ENCODE data around the gene CYBC1.

The CYBC1 gene

GRCh38 chr17:82407255-82407654 is 43.3 kb downstream of the CYBC1 start:
- peaks cover 7% of the 10 kb centered on the region; the same call in 1 of the 2 replicates for H4K20me1 ChIP-seq (ENCODE audit: insufficient read depth, low read length)
- peaks cover 26% of the 10 kb centered on the region for H3K36me3 ChIP-seq (ENCODE audit: insufficient read depth, low read length)
- H3K4me3 ChIP-seq (ENCODE audit: low read depth in 1 of 2, low read length in 2 of 2) = no peak overlapping the region
- H3K9ac ChIP-seq (ENCODE audit: low read depth, low read length) = no peak overlapping the region
- H3K9me3 ChIP-seq (ENCODE audit: insufficient read depth, low read length, severe bottlenecking) = no peaks in the 10 kb centered on the region
- TF ChIP-seq CTCF (IDR thresholded peaks at IDR 0.05; ENCODE audit: borderline replicate concordance, extremely low read depth, low read length, poor library complexity, severe bottlenecking) (no peak), EZH2 (IDR thresholded peaks at IDR 0.05; ENCODE audit: borderline replicate concordance, low read depth, low read length, severe bottlenecking) (no peak)
- H3K4me2 ChIP-seq (ENCODE audit: insufficient read depth, low read length) = no peak overlapping the region
- H3K27ac ChIP-seq (ENCODE audit: low read length) = 0 out of 2 replicates have a peak overlapping the region, but pooled peaks have one; percentile 3
- H3K4me1 ChIP-seq (ENCODE audit: insufficient read depth, low read length) = no peaks in the 10 kb centered on the region
- H3K27me3 ChIP-seq (ENCODE audit: insufficient read depth, low read length, poor library complexity) = no peaks in the 10 kb centered on the region
- peaks cover 8% of the 10 kb centered on the region; the same call in 1 of the 2 replicates for H3K79me2 ChIP-seq (ENCODE audit: insufficient read depth, low read length)
- no peak overlapping the region for H2AFZ ChIP-seq (ENCODE audit: low read depth, low read length)
- ATAC-seq (ENCODE audit: insufficient read depth, low read depth) = no peak
- DNase-seq = no peak

DNA sequence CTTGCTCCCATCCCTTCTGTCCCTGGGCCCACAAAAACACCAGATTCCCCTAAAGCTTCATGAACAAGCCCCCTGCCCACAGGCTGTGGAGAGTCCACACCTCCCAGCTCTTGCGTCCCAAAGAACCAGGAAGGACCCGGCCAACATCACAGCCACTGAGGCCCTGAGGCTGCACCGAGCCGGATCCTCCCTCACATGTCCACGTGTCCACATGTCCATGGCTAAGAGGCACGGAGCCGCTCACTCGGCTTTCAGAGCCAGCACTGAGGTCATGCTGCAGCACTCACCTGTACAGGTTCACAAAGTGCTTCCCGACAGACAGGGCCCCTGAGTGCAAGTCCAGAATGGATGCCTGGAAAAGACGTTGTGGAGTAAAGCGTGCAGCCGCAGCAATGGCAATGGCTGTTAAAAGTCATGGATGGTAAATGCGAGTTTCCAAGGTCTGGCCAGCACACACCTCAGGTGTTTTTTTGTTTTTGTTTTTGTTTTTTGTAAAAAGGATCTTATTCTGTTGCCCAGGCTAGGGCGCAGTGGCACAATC is 44.4 kb downstream of the CYBC1 start:
- Histone ChIP-seq H3K36me3 (ENCODE audit: insufficient read depth, low read length) (peaks cover 30% of the 10 kb centered on the region), H3K9ac (ENCODE audit: low read depth, low read length) (no peak overlapping the region), H3K9me3 (ENCODE audit: insufficient read depth, low read length, severe bottlenecking) (no peaks in the 10 kb centered on the region), H3K27me3 (ENCODE audit: insufficient read depth, low read length, poor library complexity) (no peaks in the 10 kb centered on the region), H3K4me2 (ENCODE audit: insufficient read depth, low read length) (no peak overlapping the region), H3K4me1 (ENCODE audit: insufficient read depth, low read length) (no peaks in the 10 kb centered on the region), H3K79me2 (ENCODE audit: insufficient read depth, low read length) (peaks cover 3% of the 10 kb centered on the region; the same call in 1 of the 2 replicates), H2AFZ (ENCODE audit: low read depth, low read length) (no peak overlapping the region), H3K4me3 (ENCODE audit: low read depth in 1 of 2, low read length in 2 of 2) (no peak overlapping the region), H4K20me1 (ENCODE audit: insufficient read depth, low read length) (0 out of 2 replicates have a peak, but pooled peaks cover 2% of the 10 kb centered on the region), H3K27ac (ENCODE audit: low read length) (no peak overlapping the region)
- no peak for ATAC-seq (ENCODE audit: insufficient read depth, low read depth)
- TF ChIP-seq EZH2 (IDR thresholded peaks at IDR 0.05; ENCODE audit: borderline replicate concordance, low read depth, low read length, severe bottlenecking) (no peak), CTCF (IDR thresholded peaks at IDR 0.05; ENCODE audit: borderline replicate concordance, extremely low read depth, low read length, poor library complexity, severe bottlenecking) (no peak)
- no peak for DNase-seq

- no peak overlapping the region for H3K4me2 ChIP-seq (ENCODE audit: insufficient read depth, low read length)
- H3K4me1 ChIP-seq (ENCODE audit: insufficient read depth, low read length) = no peaks in the 10 kb centered on the region
- no peaks in the 10 kb centered on the region for H3K79me2 ChIP-seq (ENCODE audit: insufficient read depth, low read length)
- no peak for ATAC-seq (ENCODE audit: insufficient read depth, low read depth)
- TF ChIP-seq EZH2 (IDR thresholded peaks at IDR 0.05; ENCODE audit: borderline replicate concordance, low read depth, low read length, severe bottlenecking) = no peak
- no peak for TF ChIP-seq CTCF (IDR thresholded peaks at IDR 0.05; ENCODE audit: borderline replicate concordance, extremely low read depth, low read length, poor library complexity, severe bottlenecking)
- 0 out of 2 replicates have a peak, but pooled peaks cover 2% of the 10 kb centered on the region for H4K20me1 ChIP-seq (ENCODE audit: insufficient read depth, low read length)
- H3K9me3 ChIP-seq (ENCODE audit: insufficient read depth, low read length, severe bottlenecking) = no peaks in the 10 kb centered on the region
- no peak overlapping the region for H3K4me3 ChIP-seq (ENCODE audit: low read depth in 1 of 2, low read length in 2 of 2)
- no peak overlapping the region for H3K27ac ChIP-seq (ENCODE audit: low read length)
- H3K27me3 ChIP-seq (ENCODE audit: insufficient read depth, low read length, poor library complexity) = no peaks in the 10 kb centered on the region
- H3K36me3 ChIP-seq (ENCODE audit: insufficient read depth, low read length) = peaks cover 27% of the 10 kb centered on the region
- no peak for DNase-seq
- H2AFZ ChIP-seq (ENCODE audit: low read depth, low read length) = no peak overlapping the region
- no peak overlapping the region for H3K9ac ChIP-seq (ENCODE audit: low read depth, low read length)
These were observed 45.5 kb downstream of the CYBC1 start for GRCh38 chr17:82405051-82405450.
